Measurements from ENCODE around the gene LINC01488. TPM values are rescaled to one million over a fixed set of nuclear protein-coding genes. Genes with fewer than 3 reads are reported as not detected.

Gene LINC01488
- total and polyA plus RNA-seq, 10 of the 15 experiments (the other 5 are each of a cell fraction or from before 2014, with no cell fraction given), result not detected

GRCh38 chr11:69536406-69536805 is 54.9 kb downstream of the LINC01488 start:
- Histone ChIP-seq H4K20me1 (ENCODE audit: control insufficient read depth, insufficient read depth) (peaks cover 3% of the 10 kb centered on the region; the same call in 1 of the 2 replicates), H3K36me3 (ENCODE audit: control insufficient read depth in 2 of 2, insufficient read depth in 2 of 2, low read length in 1 of 2) (no peaks in the 10 kb centered on the region), H3K9ac (ENCODE audit: control insufficient read depth, insufficient read depth, low read length) (no peak overlapping the region), H3K9me3 (replicated peaks; ENCODE audit: control insufficient read depth, insufficient read depth, low read length) (no peaks in the 10 kb centered on the region), H3K27ac (ENCODE audit: control insufficient read depth, insufficient read depth) (no peak overlapping the region), H3K4me2 (ENCODE audit: control insufficient read depth, insufficient read depth) (no peak overlapping the region), H3K4me1 (ENCODE audit: control insufficient read depth, insufficient read depth, low read length) (no peaks in the 10 kb centered on the region), H3K4me3 (no peak overlapping the region), H3K79me2 (ENCODE audit: control insufficient read depth, insufficient read depth, low read length) (no peaks in the 10 kb centered on the region), H2AFZ (ENCODE audit: control insufficient read depth, low read depth, low read length) (no peak overlapping the region), H3K27me3 (replicated peaks in 1 of 2; ENCODE audit: control insufficient read depth in 2 of 2, insufficient read depth in 2 of 2, low read length in 1 of 2) (no peaks in the 10 kb centered on the region)
- RAD21 ChIA-PET (ENCODE audit: unreplicated experiment), result no interaction called here
- DNase-seq (ENCODE audit: low read depth, low spot score) (no peak), FAIRE-seq (no peak), ATAC-seq (no peak)
- SMC1A ChIA-PET (ENCODE audit: uncharacterized antibody, unreplicated experiment), result no interaction called here
- CTCF ChIA-PET, result no interaction called here
- TF ChIP-seq SREBF1 (IDR thresholded peaks at IDR 0.05; ENCODE audit: low read length) (no peak), ZBTB40 (IDR thresholded peaks at IDR 0.05; ENCODE audit: borderline replicate concordance) (no peak), PML (IDR thresholded peaks at IDR 0.05; ENCODE audit: low read length) (no peak), TARDBP (IDR thresholded peaks at IDR 0.05; ENCODE audit: borderline replicate concordance) (no peak), MYC (IDR thresholded peaks at IDR 0.05; ENCODE audit: insufficient read depth, insufficient read length, insufficient replicate concordance, low read length, severe bottlenecking) (no peak), MXI1 (IDR thresholded peaks at IDR 0.05; ENCODE audit: low read depth, low read length) (no peak), NFYB (IDR thresholded peaks at IDR 0.05; ENCODE audit: insufficient read depth, low read depth, low read length) (no peak), USF1 (IDR thresholded peaks at IDR 0.05; ENCODE audit: borderline replicate concordance, extremely low read length, insufficient read depth, low read depth, low read length) (no peak), POLR2AphosphoS5 (IDR thresholded peaks at IDR 0.05; ENCODE audit: low read length) (no peak)
- TF ChIP-seq, protein P1, sequence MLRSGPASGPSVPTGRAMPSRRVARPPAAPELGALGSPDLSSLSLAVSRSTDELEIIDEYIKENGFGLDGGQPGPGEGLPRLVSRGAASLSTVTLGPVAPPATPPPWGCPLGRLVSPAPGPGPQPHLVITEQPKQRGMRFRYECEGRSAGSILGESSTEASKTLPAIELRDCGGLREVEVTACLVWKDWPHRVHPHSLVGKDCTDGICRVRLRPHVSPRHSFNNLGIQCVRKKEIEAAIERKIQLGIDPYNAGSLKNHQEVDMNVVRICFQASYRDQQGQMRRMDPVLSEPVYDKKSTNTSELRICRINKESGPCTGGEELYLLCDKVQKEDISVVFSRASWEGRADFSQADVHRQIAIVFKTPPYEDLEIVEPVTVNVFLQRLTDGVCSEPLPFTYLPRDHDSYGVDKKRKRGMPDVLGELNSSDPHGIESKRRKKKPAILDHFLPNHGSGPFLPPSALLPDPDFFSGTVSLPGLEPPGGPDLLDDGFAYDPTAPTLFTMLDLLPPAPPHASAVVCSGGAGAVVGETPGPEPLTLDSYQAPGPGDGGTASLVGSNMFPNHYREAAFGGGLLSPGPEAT (IDR thresholded peaks at IDR 0.05; ENCODE audit: low read depth), result no peak
- TF ChIP-seq, protein P2, sequence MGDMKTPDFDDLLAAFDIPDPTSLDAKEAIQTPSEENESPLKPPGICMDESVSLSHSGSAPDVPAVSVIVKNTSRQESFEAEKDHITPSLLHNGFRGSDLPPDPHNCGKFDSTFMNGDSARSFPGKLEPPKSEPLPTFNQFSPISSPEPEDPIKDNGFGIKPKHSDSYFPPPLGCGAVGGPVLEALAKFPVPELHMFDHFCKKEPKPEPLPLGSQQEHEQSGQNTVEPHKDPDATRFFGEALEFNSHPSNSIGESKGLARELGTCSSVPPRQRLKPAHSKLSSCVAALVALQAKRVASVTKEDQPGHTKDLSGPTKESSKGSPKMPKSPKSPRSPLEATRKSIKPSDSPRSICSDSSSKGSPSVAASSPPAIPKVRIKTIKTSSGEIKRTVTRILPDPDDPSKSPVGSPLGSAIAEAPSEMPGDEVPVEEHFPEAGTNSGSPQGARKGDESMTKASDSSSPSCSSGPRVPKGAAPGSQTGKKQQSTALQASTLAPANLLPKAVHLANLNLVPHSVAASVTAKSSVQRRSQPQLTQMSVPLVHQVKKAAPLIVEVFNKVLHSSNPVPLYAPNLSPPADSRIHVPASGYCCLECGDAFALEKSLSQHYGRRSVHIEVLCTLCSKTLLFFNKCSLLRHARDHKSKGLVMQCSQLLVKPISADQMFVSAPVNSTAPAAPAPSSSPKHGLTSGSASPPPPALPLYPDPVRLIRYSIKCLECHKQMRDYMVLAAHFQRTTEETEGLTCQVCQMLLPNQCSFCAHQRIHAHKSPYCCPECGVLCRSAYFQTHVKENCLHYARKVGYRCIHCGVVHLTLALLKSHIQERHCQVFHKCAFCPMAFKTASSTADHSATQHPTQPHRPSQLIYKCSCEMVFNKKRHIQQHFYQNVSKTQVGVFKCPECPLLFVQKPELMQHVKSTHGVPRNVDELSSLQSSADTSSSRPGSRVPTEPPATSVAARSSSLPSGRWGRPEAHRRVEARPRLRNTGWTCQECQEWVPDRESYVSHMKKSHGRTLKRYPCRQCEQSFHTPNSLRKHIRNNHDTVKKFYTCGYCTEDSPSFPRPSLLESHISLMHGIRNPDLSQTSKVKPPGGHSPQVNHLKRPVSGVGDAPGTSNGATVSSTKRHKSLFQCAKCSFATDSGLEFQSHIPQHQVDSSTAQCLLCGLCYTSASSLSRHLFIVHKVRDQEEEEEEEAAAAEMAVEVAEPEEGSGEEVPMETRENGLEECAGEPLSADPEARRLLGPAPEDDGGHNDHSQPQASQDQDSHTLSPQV (IDR thresholded peaks at IDR 0.05), result no peak
- TF ChIP-seq, protein P3, sequence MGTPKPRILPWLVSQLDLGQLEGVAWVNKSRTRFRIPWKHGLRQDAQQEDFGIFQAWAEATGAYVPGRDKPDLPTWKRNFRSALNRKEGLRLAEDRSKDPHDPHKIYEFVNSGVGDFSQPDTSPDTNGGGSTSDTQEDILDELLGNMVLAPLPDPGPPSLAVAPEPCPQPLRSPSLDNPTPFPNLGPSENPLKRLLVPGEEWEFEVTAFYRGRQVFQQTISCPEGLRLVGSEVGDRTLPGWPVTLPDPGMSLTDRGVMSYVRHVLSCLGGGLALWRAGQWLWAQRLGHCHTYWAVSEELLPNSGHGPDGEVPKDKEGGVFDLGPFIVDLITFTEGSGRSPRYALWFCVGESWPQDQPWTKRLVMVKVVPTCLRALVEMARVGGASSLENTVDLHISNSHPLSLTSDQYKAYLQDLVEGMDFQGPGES (IDR thresholded peaks at IDR 0.05), result no peak
- in situ Hi-C loops (cut with MboI), result no loop called here
- POLR2A ChIA-PET, result interaction anchor here (0.6 kb wide), 1 partner anchor 705 kb away, joined by 5 read pairs; no protein-coding TSS in a partner anchor
- 72% methylated on average over 9 of the region's 9 CpGs for WGBS (ENCODE audit: insufficient coverage, insufficient replicate concordance, low lambda C conversion rate, missing lambda C conversion rate)
- BruUV-seq (replicated peaks), result no TSS peak
- intact Hi-C loops (cut with micrococcal nuclease; ENCODE audit: unreplicated experiment), result no loop called here
